ENCODE data around the gene JAML.
A peak's percentile ranks its signal among the peaks of the same experiment; 100 is the strongest.

Gene JAML

DNA sequence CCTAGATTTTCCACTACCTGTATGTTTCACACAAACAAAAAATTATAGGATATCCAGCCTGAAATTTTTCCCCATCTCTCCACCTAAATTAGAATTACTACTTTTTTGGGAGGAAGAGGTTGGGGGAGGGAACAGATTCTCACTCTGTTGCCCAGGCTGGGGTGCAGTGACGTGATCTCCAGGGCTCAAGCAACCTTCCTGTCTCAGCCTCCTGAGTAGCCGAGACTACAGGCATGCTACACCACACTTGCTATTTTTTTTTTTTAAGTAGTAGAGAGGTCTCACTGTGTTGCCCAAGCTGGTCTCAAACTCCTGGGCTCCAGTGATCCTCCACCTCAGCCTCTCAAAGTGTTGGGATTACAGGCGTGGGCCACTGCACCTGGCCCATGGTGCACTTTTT, 9.5 kb downstream of the JAML start:
- no peak for DNase-seq

GRCh38 chr11:118214210-118214914, 10.4 kb downstream of the JAML start:
- no peak for DNase-seq

- no peak for DNase-seq
These were observed 11.0 kb downstream of the JAML start for GRCh38 chr11:118213781-118214180.

- no peak for DNase-seq
These were observed 11.6 kb downstream of the JAML start for GRCh38 chr11:118213201-118213600.

DNA sequence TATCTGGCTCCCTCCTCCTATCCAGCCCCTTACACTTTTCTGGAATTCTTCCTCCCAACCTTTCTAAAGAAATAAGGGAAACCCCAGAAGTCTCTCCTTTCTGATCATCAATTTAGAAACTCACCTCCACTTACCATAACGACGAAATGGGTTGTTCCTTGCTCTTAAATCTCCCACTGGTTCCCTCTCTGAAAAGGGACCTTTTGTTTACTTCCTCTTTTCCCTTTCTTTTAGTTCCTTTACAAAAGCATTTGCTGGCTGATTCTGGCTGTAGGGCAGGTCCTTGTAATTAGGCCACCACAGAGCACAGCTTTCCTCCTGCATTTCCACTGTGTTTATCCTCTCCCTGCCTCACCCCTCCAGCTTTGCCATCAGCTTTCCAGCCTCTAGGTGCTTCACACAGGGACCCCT, 12.0 kb downstream of the JAML start:
- DNase-seq: no peak

GRCh38 chr11:118212131-118212725, 12.6 kb downstream of the JAML start:
- no peak for DNase-seq

DNA sequence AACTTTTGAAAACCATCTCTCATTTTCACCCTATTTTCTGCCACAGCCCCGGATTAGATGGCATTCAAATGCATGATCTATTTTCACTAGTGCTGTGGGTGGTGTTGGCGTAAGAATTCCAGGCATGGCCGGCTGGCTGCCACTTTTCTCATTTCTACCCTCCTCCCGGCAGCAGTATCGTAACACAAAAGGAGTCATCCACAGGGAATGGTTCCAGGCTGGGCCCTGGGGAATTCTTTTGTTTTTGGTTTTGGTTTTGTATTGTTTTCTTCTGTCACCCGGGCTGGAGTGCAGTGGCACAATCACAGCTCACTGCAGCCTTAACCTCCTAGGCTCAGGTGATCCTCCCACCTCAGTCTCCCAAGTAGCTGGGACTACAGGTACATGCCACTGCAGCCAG, 13.8 kb downstream of the JAML start:
- DNase-seq: no peak

DNA sequence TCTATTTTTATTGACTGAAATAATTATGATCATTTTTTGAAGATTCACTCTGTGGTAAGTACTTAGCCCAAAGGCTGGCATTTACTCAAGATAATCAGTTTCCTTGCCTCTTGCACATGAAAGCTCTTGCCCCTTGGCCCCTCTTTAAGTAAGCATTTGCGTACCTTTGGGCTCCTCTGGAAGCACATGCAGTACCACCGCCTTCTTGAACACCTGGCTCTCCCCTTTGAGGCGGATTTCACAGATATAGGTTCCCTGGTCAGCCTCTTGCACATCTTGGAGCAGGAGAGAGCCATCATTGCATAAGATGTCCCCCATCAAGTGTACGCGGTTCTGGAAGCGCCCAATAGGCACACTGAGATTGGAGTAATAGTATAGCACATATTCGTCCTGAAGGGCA, 14.5 kb downstream of the JAML start:
- DNase-seq: no peak

DNA sequence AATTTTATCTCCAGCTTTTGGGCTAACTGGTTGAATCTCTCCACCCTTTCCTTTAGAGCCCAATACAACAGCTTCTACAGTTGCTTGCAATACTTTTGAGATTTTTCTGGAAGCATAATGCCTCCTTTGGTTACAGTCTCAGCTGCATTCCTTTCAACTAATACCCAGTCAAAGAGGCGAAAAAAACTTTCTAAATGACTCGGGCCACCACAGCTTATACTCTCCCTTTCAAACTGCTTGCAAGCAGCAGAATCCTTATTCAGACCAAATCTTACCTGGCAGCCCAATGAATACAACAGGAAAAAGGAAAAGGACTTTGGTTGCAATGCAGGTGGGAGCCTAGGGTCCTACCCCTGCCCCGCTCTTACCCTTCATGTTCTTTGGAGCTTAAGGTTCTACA, 15.8 kb downstream of the JAML start:
- no peak for DNase-seq

GRCh38 chr11:118207079-118207478, 17.7 kb downstream of the JAML start:
- no peak for DNase-seq

DNA sequence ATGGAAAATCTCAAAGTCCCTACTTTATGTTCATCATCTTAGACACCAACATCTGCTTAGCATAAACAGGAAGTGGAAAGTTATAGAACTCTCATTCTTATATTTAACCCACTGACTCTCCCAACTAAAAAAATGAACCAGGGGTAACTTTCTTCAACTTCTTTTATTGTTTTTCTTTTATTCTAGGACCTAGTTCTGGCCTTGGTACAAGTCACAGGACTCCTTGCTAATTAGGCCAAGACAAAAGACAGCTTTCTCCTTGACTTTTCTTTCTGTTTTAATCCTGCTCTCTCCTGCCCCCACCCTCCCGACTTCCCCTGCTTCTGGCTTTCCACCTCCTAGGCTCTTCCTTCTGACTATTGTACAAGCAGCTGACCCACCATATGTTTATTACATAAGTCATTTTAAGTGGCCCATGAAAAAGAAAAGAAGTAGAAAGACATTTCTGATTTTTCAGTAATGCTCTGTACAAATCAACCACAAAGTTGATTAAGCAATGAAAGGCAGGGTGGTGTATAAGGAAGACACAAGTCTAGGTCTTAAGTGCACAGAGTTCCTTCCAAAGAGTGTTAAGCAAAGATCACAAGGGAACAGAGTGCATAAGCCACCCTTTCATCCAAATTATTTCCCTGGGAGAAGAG, 18.3 kb downstream of the JAML start:
- no peak for DNase-seq

DNA sequence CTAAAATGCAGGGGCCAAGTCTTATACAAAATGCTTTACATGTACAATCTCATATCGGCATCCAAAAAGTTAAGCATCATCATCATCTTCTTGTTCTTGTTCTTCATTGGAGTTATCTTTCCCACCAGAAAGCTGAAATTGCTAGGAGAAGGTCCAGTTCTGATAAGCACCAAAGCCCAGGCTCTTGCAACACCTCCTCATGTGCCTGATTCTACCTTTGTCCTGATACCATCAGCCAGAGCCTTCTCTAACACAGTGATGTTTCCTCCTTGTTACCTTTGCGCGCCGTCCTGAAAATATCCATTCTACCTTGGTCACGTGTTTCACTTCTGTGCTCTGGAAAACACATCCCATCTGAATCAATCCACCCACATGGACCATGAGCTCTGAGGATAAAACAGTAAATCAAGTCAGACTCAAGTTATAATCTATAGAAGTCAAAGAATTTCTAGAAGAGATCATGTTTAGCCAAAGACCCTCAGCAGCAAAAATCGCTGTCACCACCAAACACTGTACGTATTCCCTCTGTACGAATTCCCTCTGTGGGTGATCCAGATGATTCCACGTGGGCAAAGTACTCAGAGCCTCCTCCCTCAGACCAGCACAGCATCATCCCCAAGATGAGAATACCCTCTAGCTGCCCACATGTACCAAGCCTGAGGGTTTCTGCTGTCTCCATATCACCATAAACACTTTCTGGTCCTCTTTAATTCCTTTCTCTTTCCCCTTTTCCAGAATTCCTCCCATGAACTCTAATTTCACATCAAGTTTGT, 19.0 kb downstream of the JAML start:
- DNase-seq: no peak

DNA sequence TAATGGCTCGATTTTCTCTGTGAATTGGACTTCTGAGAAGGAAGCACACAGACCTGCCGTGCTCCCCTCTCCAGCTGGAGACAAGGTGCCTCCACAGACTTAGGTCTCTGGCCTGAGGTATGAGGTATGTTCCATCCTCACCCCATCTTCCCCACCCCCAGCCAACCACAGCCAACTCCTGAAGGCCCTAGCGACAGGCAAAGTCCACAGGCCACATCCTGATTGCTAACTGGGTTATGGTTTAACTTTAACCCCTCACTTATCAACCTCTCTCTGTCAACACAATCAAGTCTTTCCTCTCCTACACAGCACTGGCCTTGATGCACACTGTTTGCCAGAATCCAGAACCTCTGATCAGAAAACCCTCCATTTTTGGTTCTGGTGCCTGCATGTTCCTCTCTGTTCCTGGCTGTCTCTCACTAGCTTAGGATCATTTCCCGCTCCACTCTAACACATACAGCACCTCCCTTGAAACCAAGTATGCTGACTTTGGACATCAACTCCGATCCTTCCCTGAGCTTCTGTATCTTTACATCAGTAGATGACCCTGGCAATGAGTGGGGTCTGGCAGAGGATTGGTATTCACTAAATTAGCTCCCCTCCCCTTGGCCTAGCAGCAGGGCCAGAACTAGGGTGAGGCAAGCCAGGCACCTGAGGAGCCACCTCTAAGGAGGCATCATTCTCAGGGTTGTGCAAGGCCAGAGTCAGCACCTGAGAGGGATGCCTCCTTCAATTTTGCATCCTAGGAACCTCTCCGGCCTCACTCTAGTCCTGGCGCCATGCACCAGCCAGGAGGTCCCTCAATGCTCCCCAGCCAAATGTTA, 22.0 kb downstream of the JAML start:
- DNase-seq: no peak

- no peak for DNase-seq
These were observed 22.8 kb downstream of the JAML start for GRCh38 chr11:118201966-118202365.

DNA sequence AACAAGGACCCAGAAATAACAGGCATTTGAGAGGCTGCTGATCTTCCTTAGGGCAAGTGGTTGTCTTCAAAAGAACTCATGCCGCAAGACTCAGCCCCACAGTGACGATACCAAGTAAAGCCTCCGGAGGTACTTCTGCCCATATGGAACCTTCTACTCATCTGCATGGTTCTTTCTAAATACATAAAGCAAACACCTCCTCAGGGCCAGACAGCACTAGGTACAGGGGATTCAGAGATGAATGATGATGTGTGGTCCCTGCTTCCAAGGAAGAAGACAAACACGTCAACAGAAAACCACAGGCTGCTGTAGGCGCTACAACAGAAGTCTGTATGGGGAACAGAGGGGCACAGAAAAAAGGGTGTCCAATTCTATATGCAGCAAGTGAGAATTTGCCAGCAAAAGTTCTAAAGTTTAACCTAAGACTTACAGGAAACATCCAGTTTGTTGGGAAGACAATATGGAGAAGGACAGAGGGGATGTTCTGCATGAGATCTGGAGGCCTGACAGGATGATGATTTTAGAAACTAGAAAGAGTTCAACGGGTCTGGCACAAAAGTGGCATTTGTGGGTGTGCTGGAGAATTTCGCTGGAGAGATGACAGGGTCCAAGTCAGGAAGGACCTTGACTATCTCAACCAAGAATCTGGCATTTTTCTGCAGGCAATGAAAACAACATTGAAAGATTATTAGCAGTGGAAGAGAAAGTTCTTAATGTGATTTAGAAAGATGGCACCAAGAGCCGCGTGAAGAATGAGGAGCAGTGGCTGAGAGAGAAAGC, 23.7 kb downstream of the JAML start:
- DNase-seq: no peak

- no peak for DNase-seq
These were observed 24.3 kb downstream of the JAML start for GRCh38 chr11:118200497-118200896.

- DNase-seq: no peak
These were observed 25.7 kb downstream of the JAML start for GRCh38 chr11:118199135-118199534.

- DNase-seq: peak; percentile 78
These were observed 26.4 kb downstream of the JAML start for GRCh38 chr11:118198370-118198769.

DNA sequence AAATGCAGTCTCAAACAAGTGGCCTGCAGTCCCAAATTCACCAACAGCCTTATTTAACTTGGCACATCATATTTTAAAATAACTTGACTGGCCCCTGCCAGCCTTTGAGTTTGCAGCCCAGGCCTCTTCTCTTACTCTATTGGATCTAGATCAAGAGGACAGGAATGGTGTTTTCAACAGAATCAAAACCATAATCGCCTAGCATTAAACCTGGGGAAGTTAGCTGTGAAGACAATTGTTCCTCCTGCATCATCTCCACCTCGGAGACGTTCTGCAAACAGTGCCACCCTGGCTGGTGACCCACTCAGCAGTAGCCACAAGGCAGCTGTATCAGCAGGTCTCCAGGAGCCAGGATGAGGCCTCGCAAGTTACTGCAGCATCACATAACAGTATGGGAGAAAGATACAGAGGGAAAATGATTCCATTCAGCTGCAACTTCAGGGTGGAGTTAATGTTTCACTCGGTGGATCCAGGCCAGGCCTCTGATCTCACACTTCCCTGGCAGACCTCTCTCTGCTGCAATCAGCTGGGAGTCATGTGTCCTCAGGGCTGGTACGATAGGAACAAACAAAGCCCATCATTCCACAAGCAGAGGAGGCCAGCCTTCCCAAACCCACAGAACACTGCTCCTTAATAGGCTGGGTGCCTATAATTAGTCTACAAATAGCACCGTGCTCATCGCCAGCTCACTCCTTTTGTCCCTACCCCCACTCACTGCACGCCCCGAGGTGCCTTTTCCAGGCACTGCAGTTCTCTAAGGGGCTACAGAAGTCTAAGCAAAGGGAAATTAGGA, 29.8 kb downstream of the JAML start:
- DNase-seq: peak; percentile 66

DNA sequence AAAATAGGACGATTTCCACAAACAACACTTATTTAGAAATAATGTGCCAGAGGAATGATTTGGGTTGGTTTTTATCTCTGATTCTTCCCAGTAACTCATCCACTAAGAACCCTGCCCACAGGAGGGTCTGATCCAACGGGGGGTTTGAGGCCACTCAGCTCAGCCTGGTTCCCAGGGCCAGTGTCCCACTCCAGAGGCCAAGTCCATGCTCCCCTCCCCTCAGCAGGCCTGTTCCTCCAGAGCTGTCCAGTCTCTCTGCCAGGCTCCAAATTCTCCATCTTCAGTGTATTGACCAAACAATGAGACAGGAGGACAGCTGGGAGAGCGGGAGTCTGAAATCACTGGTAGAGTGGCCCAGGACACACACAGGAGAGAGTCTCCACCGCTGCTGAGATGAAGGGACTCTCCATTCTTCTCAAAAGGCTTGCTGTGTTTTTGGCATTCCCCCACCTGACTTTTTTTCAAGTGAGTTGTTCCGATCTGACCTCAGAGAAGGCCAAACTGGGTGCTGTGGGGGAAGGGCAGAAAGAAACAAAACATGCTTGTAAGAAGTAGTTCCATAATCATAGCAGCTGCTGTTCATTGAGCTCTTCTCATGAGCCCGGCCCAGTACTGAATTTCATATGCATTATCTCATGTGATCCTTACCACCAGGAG, 30.8 kb downstream of the JAML start:
- no peak for DNase-seq

Data from left hindlimb (tissue), 1 donor.